ENCODE results near the gene CELF1. TPM values are rescaled to one million over a fixed set of nuclear protein-coding genes. Genes with fewer than 3 reads are reported as not detected.

CELF1 gene
- total RNA-seq, 1 donor from 2014 or later: 75.9 TPM

DNA sequence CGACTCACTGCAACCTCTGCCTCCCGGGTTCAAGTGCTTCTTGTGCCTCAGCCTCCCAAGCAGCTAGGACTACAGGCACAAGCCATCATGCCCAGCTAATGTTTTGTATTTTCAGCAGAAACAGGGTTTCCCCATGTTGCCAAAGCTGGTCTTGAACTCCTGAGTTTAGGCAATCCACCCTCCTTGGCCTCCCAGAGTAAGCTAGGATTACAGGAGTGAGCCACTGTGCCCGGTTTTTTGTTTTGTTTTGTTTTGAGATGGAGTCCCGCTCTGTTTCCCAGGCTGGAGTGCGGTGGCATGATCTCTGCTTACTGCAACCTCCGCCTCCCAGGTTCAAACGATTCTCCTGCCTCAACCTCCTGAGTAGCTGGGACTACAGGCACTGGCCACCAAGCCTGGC is 41.0 kb downstream of the CELF1 start:
- no peak for DNase-seq (ENCODE audit: low read depth, low spot score)

DNA sequence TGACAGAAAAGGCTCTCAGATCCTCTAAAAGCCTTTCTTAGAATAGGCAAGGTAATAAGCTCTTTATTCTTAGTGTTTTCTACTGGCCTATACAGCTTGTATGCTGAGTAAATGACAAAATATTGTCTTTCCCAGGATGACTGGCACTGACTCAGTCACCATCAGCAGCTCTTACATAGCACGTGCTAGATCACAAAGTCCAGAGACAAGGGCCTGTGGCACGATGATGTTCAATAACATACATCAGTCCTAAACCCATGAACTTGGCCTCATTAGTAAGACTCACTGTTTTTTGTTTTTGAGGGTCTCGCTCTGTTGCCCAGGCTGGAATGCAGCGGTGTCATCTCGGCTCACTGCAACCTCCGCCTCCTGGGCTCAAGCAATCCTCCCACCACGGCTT is 42.7 kb downstream of the CELF1 start:
- DNase-seq (ENCODE audit: low read depth, low spot score): no peak

- no peak for DNase-seq (ENCODE audit: low read depth, low spot score)
These were observed 43.8 kb downstream of the CELF1 start for GRCh38 chr11:47509077-47509536.

- no peak for DNase-seq (ENCODE audit: low read depth, low spot score)
These were observed 44.5 kb downstream of the CELF1 start for GRCh38 chr11:47508240-47508957.

GRCh38 chr11:47507563-47508239 is 45.2 kb downstream of the CELF1 start:
- DNase-seq (ENCODE audit: low read depth, low spot score): no peak

GRCh38 chr11:47506795-47507562 is 46.0 kb downstream of the CELF1 start:
- DNase-seq (ENCODE audit: low read depth, low spot score): no peak

DNA sequence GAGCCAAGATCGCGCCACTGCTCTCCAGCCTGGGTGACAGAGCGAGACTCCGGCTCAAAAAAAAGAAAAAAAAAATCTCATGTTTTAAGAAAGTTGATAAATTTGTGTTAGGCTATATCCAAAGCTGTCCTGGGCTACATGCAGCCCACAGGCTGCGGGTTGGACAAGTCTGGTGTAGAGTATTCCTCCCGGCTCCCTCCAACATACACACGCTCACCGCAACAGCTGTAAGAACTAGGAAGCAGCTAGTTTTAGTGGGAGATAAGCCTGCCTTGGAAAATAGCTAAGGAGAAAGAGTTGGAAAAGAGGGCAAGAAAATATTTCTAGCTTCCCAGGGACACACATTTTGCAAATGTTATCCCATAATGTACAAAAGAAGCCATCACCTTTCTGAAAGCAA is 46.6 kb downstream of the CELF1 start:
- DNase-seq (ENCODE audit: low read depth, low spot score): no peak

DNA sequence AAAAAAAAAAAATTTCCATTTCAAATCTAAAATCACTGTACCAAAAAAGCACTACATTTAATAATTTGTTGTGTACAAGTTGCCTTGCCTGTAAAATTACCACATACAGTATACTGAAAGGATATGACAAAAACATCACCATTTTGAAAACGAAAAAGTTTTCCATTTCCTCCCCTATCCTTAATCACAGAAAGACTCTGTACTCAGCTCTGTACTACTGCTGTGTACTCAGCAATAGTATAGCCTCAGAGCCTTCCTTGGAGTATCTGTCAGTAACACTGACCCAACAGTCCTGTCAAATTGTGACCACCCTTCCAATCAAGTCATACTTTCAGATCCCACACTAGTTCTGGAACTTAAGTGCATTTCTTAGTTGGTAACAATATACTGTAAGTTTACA is 48.0 kb downstream of the CELF1 start:
- DNase-seq (ENCODE audit: low read depth, low spot score): no peak

- no peak for DNase-seq (ENCODE audit: low read depth, low spot score)
These were observed 49.7 kb downstream of the CELF1 start for GRCh38 chr11:47503227-47503626.

GRCh38 chr11:47502767-47503166 is 50.2 kb downstream of the CELF1 start:
- no peak for DNase-seq (ENCODE audit: low read depth, low spot score)

GRCh38 chr11:47501101-47501500 is 51.8 kb downstream of the CELF1 start:
- no peak for DNase-seq (ENCODE audit: low read depth, low spot score)

- DNase-seq (ENCODE audit: low read depth, low spot score): no peak
These were observed 52.8 kb downstream of the CELF1 start for GRCh38 chr11:47500121-47500520.

- DNase-seq (ENCODE audit: low read depth, low spot score): no peak
These were observed 53.3 kb downstream of the CELF1 start for GRCh38 chr11:47499614-47500013.

GRCh38 chr11:47499161-47499560 is 53.8 kb downstream of the CELF1 start:
- DNase-seq (ENCODE audit: low read depth, low spot score): no peak

DNA sequence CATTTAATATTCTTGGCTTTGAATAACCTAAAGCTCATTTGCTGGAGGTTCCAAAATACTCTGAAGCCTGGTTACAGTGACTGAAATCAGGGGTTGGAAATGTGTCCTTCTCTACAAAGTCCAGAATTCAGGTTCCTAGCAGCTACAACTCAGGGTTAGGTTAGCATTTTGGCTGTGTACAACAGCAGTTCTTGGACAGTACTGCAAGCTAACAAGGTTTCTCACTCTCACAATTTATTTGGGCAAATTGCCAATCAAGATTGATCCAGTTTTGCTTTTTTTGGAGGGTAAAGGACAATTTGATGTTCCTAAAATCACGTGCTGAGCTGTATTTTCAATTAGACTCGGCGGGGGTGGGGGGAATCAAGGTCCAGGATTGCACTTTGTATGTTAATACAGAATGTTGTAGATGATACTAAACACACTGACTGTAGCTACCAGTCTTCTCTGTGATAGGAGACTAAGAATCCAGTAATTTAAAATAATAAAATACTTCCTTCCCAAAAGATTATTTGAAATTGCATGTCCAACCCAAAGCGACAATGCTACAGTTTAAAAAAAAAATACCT is 54.3 kb downstream of the CELF1 start:
- DNase-seq (ENCODE audit: low read depth, low spot score): no peak

GRCh38 chr11:47498149-47498548 is 54.8 kb downstream of the CELF1 start:
- no peak for DNase-seq (ENCODE audit: low read depth, low spot score)

- no peak for DNase-seq (ENCODE audit: low read depth, low spot score)
These were observed 56.1 kb downstream of the CELF1 start for GRCh38 chr11:47496808-47497207.

DNA sequence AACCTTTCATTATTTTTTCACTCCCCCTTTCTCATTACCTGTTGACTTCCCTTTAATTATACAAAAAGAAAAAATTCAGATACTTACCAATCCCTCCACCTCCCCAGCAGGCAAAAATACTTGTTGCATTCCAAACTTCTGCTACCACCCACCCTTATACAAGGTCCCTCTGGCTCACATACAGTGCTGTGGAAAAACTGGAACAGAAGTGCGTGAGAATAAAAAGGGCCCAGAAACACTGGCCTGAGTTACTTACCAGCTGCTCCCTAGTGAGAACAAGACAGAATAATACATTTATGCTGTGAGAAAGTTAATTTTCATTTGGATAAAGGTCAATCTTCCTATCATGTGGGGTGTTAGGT is 57.1 kb downstream of the CELF1 start:
- no peak for DNase-seq (ENCODE audit: low read depth, low spot score)

DNA sequence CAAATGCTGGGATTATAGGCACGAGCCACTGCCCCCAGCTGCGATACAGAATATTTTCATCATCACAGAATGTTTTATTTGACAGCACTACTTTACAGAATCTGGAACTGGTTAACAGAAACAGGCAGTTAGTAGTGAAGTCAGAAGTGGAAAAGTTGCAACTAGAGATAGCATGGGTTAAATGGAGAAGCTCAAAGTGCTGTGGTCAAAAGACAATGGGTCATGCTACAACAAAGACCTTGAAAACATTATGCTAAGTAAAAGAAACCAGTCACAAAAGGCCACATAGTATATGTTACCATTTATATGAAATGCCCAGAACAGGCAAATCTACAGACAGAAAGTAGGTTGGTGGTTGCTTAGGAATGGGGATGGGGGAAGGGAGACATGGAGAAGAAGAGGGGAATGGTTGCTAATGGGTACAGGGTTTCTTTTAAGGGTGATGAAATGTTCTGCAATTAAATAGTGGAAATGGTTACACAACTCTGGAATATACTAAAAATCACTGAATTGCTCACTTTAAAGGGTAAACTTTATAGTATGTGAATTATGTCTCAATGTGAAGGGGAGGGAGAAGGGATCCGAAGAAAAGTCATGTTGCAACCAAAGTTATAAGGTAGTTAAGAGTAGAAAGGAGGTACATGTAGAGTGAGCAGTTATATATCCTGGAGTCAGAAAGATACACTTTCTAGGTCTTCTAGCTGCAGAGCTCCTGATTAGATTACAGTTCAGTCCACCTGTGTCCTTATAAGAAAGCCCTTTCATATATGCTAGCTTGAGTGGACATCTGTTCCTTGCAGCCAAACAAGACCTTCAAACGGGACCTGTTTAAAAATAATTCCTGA is 57.7 kb downstream of the CELF1 start:
- DNase-seq (ENCODE audit: low read depth, low spot score): no peak

DNA sequence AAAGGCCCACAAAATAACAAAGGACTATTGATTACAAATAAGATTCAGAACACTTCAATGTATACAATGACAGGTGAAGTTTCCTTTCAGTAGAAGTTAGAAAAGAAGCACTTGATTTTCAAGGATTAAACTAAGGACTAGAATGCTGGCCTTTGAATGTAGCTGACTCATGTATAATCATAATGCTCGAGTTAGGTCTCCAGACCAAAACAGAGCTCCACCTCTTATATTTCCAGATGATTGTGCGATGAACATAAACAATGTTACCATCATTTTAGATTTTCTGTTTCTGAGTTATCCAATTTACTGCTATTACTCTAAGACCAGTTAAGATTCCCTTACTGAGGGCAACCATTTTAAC is 63.6 kb downstream of the CELF1 start:
- no peak for DNase-seq (ENCODE audit: low read depth, low spot score)

GRCh38 chr11:47488674-47489394 is 64.1 kb downstream of the CELF1 start:
- no peak for DNase-seq (ENCODE audit: low read depth, low spot score)
